Trophoblast cell (in vitro differentiated cells and primary cell): ENCODE measurements around the gene CD47.

Experiments used
- DNase-seq, 2 donors: peaks; one replicate each; pipeline ENCODE4 v3.0.0-alpha.2; 2016
- H2AFZ ChIP-seq: 2 replicates; pipeline ENCODE4 v1.6.1; 2013; ENCODE audit warnings: low read length, moderate library complexity, mild to moderate bottlenecking; ENCODE audit not compliant: insufficient read depth, poor library complexity
- H2AK5ac ChIP-seq: 2 replicates; pipeline ENCODE4 v1.6.1; 2013; ENCODE audit warnings: mild to moderate bottlenecking, low read length
- H2BK120ac ChIP-seq: 2 replicates; pipeline ENCODE4 v1.6.1; 2013; ENCODE audit warnings: low read length, mild to moderate bottlenecking, moderate library complexity; ENCODE audit not compliant: insufficient read depth, poor library complexity
- H2BK12ac ChIP-seq: 2 replicates; pipeline ENCODE4 v1.6.1; 2013; ENCODE audit warnings: mild to moderate bottlenecking, low read length, moderate library complexity
- H2BK5ac ChIP-seq: 2 replicates; pipeline ENCODE4 v1.6.1; 2013; ENCODE audit warnings: low read length, low read depth, moderate library complexity, mild to moderate bottlenecking; ENCODE audit not compliant: poor library complexity
- H3K14ac ChIP-seq: 2 replicates; pipeline ENCODE4 v1.6.1; 2013; ENCODE audit warnings: mild to moderate bottlenecking, low read length
- H3K18ac ChIP-seq: 2 replicates; pipeline ENCODE4 v1.6.1; 2013; ENCODE audit warnings: mild to moderate bottlenecking, low read length
- H3K23ac ChIP-seq: 2 replicates; pipeline ENCODE4 v1.6.1; 2013; ENCODE audit warnings: low read length
- H3K27ac ChIP-seq: 2 replicates; pipeline ENCODE4 v1.5.1; 2013; ENCODE audit warnings: low read depth, mild to moderate bottlenecking, inconsistent platforms, low read length, moderate library complexity
- H3K27me3 ChIP-seq: 2 replicates; pipeline ENCODE4 v1.6.1; 2013; ENCODE audit warnings: inconsistent platforms, mild to moderate bottlenecking, low read length, moderate library complexity; ENCODE audit not compliant: insufficient read depth
- H3K36me3 ChIP-seq, 2 experiments: 1 replicate in 1 of 2; 2 replicates in 1 of 2; pipeline ENCODE4 v1.6.1; 2013; ENCODE audit warnings: low read length in 2 of 2, mild to moderate bottlenecking in 2 of 2, moderate library complexity in 1 of 2; ENCODE audit not compliant: insufficient read depth in 2 of 2, control insufficient read depth in 1 of 2
- H3K4ac ChIP-seq: 2 replicates; pipeline ENCODE4 v1.6.1; 2013; ENCODE audit warnings: low read depth, mild to moderate bottlenecking, low read length, moderate library complexity
- H3K4me1 ChIP-seq, 2 experiments: 1 replicate in 1 of 2; 2 replicates in 1 of 2; pipeline ENCODE4 v1.6.1; 2013; ENCODE audit warnings: low read length in 2 of 2, mild to moderate bottlenecking in 2 of 2, moderate library complexity in 1 of 2; ENCODE audit not compliant: insufficient read depth in 2 of 2, control insufficient read depth in 1 of 2
- H3K4me2 ChIP-seq: 2 replicates; pipeline ENCODE4 v1.6.1; 2013; ENCODE audit warnings: inconsistent platforms, mild to moderate bottlenecking, low read length, moderate library complexity
- H3K4me3 ChIP-seq: 2 replicates; pipeline ENCODE4 v1.5.1; 2013; ENCODE audit warnings: mild to moderate bottlenecking, low read depth, low read length, inconsistent platforms
- H3K79me1 ChIP-seq: one replicate; pipeline ENCODE4 v1.6.1; 2013; ENCODE audit warnings: low read length
- H3K79me2 ChIP-seq: 2 replicates; pipeline ENCODE4 v1.6.1; 2013; ENCODE audit warnings: low read length, mild to moderate bottlenecking; ENCODE audit not compliant: control insufficient read depth, insufficient read depth, poor library complexity
- H3K9ac ChIP-seq: 2 replicates; pipeline ENCODE4 v1.6.1; 2013; ENCODE audit warnings: mild to moderate bottlenecking, low read length
- H3K9me3 ChIP-seq: 2 replicates; pipeline ENCODE4 v1.6.1; 2013; ENCODE audit warnings: low read depth, mild to moderate bottlenecking, control low read depth, inconsistent platforms, low read length; ENCODE audit not compliant: insufficient read depth
- H4K12ac ChIP-seq: 2 replicates; pipeline ENCODE4 v1.6.1; 2013; ENCODE audit warnings: low read depth, mild to moderate bottlenecking, low read length, moderate library complexity
- H4K8ac ChIP-seq: 2 replicates; pipeline ENCODE4 v1.6.1; 2013; ENCODE audit warnings: low read depth, mild to moderate bottlenecking, low read length, moderate library complexity
- H4K91ac ChIP-seq: one replicate; pipeline ENCODE4 v1.6.1; 2013; ENCODE audit warnings: low read depth, mild to moderate bottlenecking, low read length, moderate library complexity
- WGBS: extraction: QIAGEN DNeasy Blood & Tissue Kit; methylation state at CpG from one replicate; pipeline ENCODE4 v1.1.7; 2013; ENCODE audit warnings: missing lambda C conversion rate; ENCODE audit not compliant: insufficient read length, insufficient coverage; ENCODE audit errors: extremely low coverage; 5-methylcytosine and 5-hydroxymethylcytosine counted together

CD47 gene

GRCh38 chr3:108130236-108130635, 39.4 kb upstream of the CD47 start:
- no peak overlapping the region for H3K9ac ChIP-seq
- H2BK12ac ChIP-seq = no peak overlapping the region
- H2BK120ac ChIP-seq = no peak overlapping the region
- peaks cover 5% of the 10 kb centered on the region for H3K79me1 ChIP-seq
- no peak overlapping the region for H2AK5ac ChIP-seq
- H2BK5ac ChIP-seq = no peak overlapping the region
- DNase-seq = no peak
- H3K4me2 ChIP-seq = no peak overlapping the region
- WGBS = no CpG with 5 or more reads among the region's 4 CpGs
- H3K4me3 ChIP-seq = no peak overlapping the region
- no peaks in the 10 kb centered on the region for H3K36me3 ChIP-seq
- H3K79me2 ChIP-seq = no peaks in the 10 kb centered on the region
- H3K4me1 ChIP-seq = peaks cover 4 to 7% of the 10 kb centered on the region in 2 experiments
- no peak overlapping the region for H3K23ac ChIP-seq
- no peak overlapping the region for H4K8ac ChIP-seq
- no peak overlapping the region for H3K27ac ChIP-seq
- H3K14ac ChIP-seq = no peak overlapping the region
- no peaks in the 10 kb centered on the region for H3K9me3 ChIP-seq
- no peaks in the 10 kb centered on the region for H3K27me3 ChIP-seq
- H3K18ac ChIP-seq = no peak overlapping the region
- H4K12ac ChIP-seq = no peak overlapping the region
- H3K4ac ChIP-seq = no peak overlapping the region
- no peak overlapping the region for H2AFZ ChIP-seq
- no peak overlapping the region for H4K91ac ChIP-seq

DNA sequence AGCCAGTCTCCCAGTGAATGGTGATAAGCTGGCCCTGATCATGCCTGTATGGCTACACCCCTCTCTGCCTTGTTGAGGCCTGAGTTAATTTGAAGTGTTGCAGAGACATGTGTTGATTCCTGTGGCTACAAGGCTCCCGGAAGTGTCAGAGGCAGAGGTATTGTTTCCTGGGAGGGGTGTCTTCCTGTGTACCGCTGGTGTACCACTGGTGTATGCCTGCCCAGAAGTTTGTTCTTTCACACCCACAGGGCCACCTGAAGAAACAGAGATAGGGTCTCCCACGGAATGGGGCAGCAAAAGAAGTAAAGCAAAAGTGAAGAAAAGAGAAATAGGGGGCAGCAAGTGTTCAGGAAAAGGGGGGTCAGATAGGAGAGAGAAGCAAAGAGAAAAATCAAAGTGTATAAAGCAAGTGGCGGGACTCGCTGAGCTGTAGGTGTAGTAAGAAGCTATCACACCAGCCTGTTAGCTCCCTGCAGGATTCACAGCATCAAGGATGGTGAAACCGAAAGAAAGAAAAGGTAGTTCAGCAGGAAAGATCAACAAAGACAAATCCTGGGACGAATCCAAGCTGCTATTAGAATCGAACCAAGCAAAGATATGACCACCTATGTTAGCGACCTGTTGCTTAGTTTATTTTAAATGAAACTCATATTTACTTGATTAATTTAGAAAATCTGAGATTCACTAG, 36.6 kb upstream of the CD47 start:
- H2BK5ac ChIP-seq = no peak overlapping the region
- no peak overlapping the region for H3K27ac ChIP-seq
- H4K12ac ChIP-seq = no peak overlapping the region
- H2BK120ac ChIP-seq = peak overlapping the region; percentile 45
- no peak overlapping the region for H3K4me2 ChIP-seq
- DNase-seq = peak in 1 of 2 donors; percentile 35
- H3K4me3 ChIP-seq = no peak overlapping the region
- H3K9me3 ChIP-seq = no peaks in the 10 kb centered on the region
- H3K23ac ChIP-seq = no peak overlapping the region
- no peaks in the 10 kb centered on the region for H3K79me2 ChIP-seq
- H2AK5ac ChIP-seq = no peak overlapping the region
- H3K4me1 ChIP-seq = peaks cover 7 to 9% of the 10 kb centered on the region in 2 experiments
- H3K14ac ChIP-seq = no peak overlapping the region
- H3K79me1 ChIP-seq = peaks cover 9% of the 10 kb centered on the region
- H2AFZ ChIP-seq = peak overlapping the region; percentile 52
- H4K91ac ChIP-seq = peak overlapping the region; percentile 35
- H3K18ac ChIP-seq = no peak overlapping the region
- H3K27me3 ChIP-seq = no peaks in the 10 kb centered on the region
- no CpG with 5 or more reads among the region's 9 CpGs for WGBS
- H4K8ac ChIP-seq = peak overlapping the region; percentile 35
- H2BK12ac ChIP-seq = peak overlapping the region; percentile 43
- no peak overlapping the region for H3K4ac ChIP-seq
- no peak overlapping the region for H3K9ac ChIP-seq
- H3K36me3 ChIP-seq = no peaks in the 10 kb centered on the region

DNA sequence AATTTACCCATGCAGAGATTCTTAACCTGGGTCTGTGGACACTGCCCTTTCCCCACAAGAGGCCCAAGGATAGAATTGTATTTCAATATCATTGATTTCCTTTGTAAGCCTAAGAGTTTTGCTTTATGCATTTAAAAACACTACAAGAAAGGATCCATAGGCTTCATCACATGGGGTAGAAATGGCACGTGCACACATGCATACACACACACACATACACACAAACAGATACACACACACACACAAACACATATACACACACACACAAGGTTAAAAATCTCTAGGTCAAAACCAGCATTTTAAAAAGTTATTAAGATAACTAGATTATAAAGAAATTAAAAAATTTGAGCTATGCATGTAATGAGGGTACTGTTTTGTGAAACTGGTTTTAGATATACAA, 35.5 kb upstream of the CD47 start:
- H2BK120ac ChIP-seq = no peak overlapping the region
- no peaks in the 10 kb centered on the region for H3K9me3 ChIP-seq
- no peak overlapping the region for H4K12ac ChIP-seq
- H3K14ac ChIP-seq = no peak overlapping the region
- no peak overlapping the region for H4K91ac ChIP-seq
- no peak overlapping the region for H3K18ac ChIP-seq
- H3K79me1 ChIP-seq = peaks cover 9% of the 10 kb centered on the region
- H3K79me2 ChIP-seq = no peaks in the 10 kb centered on the region
- H3K36me3 ChIP-seq = no peaks in the 10 kb centered on the region
- H4K8ac ChIP-seq = no peak overlapping the region
- H2BK5ac ChIP-seq = no peak overlapping the region
- H3K4me1 ChIP-seq = peaks cover 5 to 9% of the 10 kb centered on the region in 2 experiments
- no peaks in the 10 kb centered on the region for H3K27me3 ChIP-seq
- WGBS = no CpG with 5 or more reads among the region's 1 CpG
- H2BK12ac ChIP-seq = no peak overlapping the region
- H3K4ac ChIP-seq = no peak overlapping the region
- no peak overlapping the region for H3K9ac ChIP-seq
- no peak overlapping the region for H3K27ac ChIP-seq
- H3K4me3 ChIP-seq = no peak overlapping the region
- H3K23ac ChIP-seq = no peak overlapping the region
- DNase-seq = no peak
- H2AK5ac ChIP-seq = no peak overlapping the region
- no peak overlapping the region for H3K4me2 ChIP-seq
- no peak overlapping the region for H2AFZ ChIP-seq

DNA sequence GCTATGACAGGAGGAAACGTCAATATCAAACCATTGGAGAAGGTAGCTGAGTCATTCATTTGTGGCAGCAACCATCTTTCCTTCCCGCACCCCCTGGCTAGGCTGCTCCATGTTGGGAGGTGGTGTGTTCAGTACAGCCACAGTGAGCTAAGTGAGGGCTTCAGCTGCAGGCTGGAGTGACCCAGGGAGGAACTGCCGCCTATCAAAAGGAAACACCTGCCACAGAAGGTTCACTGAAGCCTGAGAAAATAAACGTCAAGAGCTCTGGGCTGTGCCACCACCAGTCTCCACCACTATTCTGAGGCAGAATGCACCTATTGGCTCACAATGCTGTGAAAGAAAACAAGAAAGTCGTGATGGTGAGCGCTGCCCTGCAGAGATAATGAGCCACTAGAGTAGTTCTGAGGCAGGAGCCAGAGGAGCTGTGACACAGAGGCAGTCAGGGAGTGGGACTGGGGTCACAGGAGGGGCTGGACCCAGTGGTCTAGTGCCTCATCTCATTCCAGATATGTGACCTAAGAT, 34.8 kb upstream of the CD47 start:
- Histone ChIP-seq H3K79me1 (peaks cover 9% of the 10 kb centered on the region), H3K27ac (no peak overlapping the region), H3K4me2 (no peak overlapping the region), H2AK5ac (no peak overlapping the region), H3K36me3 (no peaks in the 10 kb centered on the region), H2BK5ac (no peak overlapping the region), H3K4me1 (peaks cover 5 to 9% of the 10 kb centered on the region in 2 experiments), H3K23ac (no peak overlapping the region), H3K9ac (no peak overlapping the region), H3K18ac (no peak overlapping the region), H4K8ac (no peak overlapping the region), H3K4me3 (no peak overlapping the region), H3K79me2 (no peaks in the 10 kb centered on the region), H2BK120ac (no peak overlapping the region), H3K4ac (no peak overlapping the region), H2BK12ac (no peak overlapping the region), H3K14ac (no peak overlapping the region), H3K27me3 (no peaks in the 10 kb centered on the region), H2AFZ (no peak overlapping the region), H3K9me3 (no peaks in the 10 kb centered on the region), H4K91ac (no peak overlapping the region), H4K12ac (no peak overlapping the region)
- WGBS = no CpG with 5 or more reads among the region's 6 CpGs
- DNase-seq = no peak
